ENCODE data around the gene FAM161B.

FAM161B gene

DNA sequence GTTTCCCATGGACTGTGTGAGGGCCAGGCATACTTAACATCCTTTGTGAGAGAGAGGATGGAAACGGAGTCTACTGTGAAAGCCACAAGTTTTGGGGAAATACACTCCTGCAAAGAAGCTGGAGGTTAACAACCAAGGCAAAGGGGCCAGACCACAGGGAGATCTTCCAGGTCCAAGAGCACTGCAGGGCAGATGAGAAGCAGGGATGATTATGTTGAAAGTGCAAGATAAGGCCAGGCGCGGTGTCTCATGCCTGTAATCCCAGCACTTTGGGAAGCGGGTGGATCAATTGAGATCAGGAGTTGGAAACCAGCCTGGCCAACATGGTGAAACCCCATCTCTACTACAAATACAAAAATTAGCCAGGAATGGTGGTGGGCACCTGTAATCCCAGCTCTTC, 15.3 kb upstream of the FAM161B start:
- TF ChIP-seq, protein P1, sequence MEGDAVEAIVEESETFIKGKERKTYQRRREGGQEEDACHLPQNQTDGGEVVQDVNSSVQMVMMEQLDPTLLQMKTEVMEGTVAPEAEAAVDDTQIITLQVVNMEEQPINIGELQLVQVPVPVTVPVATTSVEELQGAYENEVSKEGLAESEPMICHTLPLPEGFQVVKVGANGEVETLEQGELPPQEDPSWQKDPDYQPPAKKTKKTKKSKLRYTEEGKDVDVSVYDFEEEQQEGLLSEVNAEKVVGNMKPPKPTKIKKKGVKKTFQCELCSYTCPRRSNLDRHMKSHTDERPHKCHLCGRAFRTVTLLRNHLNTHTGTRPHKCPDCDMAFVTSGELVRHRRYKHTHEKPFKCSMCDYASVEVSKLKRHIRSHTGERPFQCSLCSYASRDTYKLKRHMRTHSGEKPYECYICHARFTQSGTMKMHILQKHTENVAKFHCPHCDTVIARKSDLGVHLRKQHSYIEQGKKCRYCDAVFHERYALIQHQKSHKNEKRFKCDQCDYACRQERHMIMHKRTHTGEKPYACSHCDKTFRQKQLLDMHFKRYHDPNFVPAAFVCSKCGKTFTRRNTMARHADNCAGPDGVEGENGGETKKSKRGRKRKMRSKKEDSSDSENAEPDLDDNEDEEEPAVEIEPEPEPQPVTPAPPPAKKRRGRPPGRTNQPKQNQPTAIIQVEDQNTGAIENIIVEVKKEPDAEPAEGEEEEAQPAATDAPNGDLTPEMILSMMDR (IDR thresholded peaks at IDR 0.05; ENCODE audit: control insufficient read depth, insufficient read depth, low read depth, low read length, missing control alignments), result no peak
- no peak for DNase-seq (ENCODE audit: low read depth)
- no peak overlapping the region for H3K4me3 ChIP-seq (ENCODE audit: control insufficient read depth, low read depth, low read length)

DNA sequence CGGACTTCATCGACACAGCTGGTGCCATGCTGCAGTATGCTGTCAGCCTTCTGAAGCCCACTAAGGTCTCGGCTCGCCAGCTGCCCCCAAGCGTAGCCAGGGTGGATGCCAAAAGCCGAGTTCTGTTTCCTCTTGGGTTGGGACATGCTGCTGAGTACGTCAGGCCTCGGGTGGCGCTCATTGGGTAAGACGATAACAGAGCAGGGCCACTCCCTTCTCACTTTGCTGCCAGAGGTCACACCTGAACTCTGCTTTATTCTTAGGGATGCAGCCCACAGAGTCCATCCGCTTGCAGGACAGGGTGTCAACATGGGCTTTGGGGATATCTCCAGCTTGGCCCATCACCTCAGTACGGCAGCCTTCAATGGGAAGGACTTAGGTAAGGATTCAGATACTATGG, 11.3 kb upstream of the FAM161B start:
- TF ChIP-seq, protein P1 (IDR thresholded peaks at IDR 0.05; ENCODE audit: control insufficient read depth, insufficient read depth, low read depth, low read length, missing control alignments), result no peak
- no peak overlapping the region for H3K4me3 ChIP-seq (ENCODE audit: control insufficient read depth, low read depth, low read length)

DNA sequence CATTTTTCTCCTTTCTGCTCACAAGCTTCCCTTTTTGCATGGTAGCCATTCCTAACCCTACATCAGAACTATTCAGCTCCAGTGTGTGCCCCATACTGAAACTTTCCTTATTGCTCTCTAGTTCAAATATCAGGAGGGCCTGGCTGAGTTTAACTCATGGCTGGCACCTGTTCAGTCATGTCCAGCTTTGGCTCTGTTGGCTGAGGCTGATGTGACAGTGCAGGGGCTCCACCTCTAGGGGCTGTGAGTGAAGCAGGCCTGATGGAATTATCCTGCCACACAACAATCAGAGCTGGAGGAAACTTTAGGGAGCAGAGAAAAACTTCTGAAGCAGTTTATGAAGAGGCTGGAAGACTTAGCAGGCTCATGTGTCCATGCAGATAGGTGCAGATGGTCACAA, 8.7 kb upstream of the FAM161B start:
- DNase-seq (ENCODE audit: low read depth), result no peak
- no peak overlapping the region for H3K4me3 ChIP-seq (ENCODE audit: control insufficient read depth, low read depth, low read length)
- TF ChIP-seq, protein P1 (IDR thresholded peaks at IDR 0.05; ENCODE audit: control insufficient read depth, insufficient read depth, low read depth, low read length, missing control alignments), result no peak

More for the DNA sequence above, 11.3 kb upstream of the FAM161B start:
- no peak for DNase-seq (ENCODE audit: low read depth)

DNA sequence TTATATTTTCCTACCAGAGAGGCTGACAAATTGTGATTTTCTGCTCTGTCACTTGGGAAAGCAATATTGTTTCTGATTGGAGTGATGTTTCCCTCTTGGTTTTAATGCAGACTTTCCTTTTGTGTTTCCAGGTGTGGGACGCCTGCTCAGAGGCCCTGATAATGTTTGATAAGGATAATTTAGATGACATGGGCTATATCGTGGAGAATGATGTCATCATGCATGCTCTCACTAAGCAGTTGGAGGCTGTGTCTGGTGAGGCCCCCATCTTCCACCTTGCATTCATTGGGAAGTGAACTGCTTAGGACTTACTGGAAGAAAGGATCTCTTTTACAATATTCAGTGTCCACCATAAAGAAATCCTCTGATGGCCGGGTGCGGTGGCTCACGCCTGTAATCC, 5.8 kb upstream of the FAM161B start:
- no peak for DNase-seq (ENCODE audit: low read depth)
- TF ChIP-seq, protein P1 (IDR thresholded peaks at IDR 0.05; ENCODE audit: control insufficient read depth, insufficient read depth, low read depth, low read length, missing control alignments), result no peak
- H3K4me3 ChIP-seq (ENCODE audit: control insufficient read depth, low read depth, low read length), result no peak overlapping the region

DNA sequence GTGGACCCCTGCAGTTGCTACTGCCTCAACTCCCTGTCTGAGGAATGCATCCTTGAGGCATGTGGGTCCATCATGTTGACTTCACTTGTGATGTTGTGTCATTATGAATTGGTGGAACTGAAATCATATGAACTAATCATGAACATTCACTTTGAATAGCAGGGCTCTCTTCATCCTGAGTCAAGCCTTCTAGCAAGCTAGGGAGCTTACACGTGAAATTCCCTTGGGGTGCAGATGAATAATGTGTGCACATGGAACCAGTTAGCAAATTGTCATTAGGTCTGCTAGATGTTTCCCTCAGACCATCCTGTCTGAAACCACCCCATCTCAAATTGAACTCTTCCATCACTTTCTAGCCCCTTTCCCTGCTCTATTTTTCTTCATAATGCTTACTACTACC, 3.8 kb upstream of the FAM161B start:
- DNase-seq (ENCODE audit: low read depth), result no peak
- H3K4me3 ChIP-seq (ENCODE audit: control insufficient read depth, low read depth, low read length), result no peak overlapping the region
- TF ChIP-seq, protein P1 (IDR thresholded peaks at IDR 0.05; ENCODE audit: control insufficient read depth, insufficient read depth, low read depth, low read length, missing control alignments), result no peak

DNA sequence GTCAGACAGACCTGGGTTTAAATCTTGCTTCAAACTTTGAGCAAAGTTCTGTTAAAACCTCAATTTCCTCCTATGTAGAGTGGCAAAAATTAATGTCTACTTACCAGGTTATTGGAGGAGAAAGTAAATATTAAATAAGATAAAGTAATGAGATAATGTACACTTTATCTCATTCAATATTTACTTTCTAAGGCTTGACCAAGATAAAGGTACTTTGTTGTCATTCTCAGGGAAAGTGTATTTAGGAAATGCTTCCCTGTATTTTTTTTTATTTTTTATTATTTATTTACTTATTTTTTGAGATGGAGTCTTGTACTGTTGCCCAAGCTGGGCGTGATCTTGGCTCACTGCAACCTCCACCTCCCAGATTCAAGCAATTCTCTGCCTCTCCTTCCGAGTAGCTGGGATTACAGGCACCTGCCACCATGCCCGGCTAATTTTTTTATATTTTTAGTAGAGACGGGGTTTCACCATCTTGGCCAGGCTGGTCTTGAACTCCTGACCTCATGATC, 4.7 kb downstream of the FAM161B start:
- TF ChIP-seq, protein P1 (IDR thresholded peaks at IDR 0.05; ENCODE audit: control insufficient read depth, insufficient read depth, low read depth, low read length, missing control alignments), result no peak
- no peak for DNase-seq (ENCODE audit: low read depth)
- no peak overlapping the region for H3K4me3 ChIP-seq (ENCODE audit: control insufficient read depth, low read depth, low read length)

All from AG09309 (cell line).